GM19455 (cell line): Measurements from ENCODE around the gene SRRM2.

Experiments used
- ATAC-seq: cut with Tn5 transposase; IDR thresholded peaks from one replicate; pipeline ENCODE4 v1.9.1; 2021; ENCODE audit not compliant: unreplicated experiment

SRRM2 gene

GRCh38 chr16:2775765-2776499 lies 23.5 kb downstream of the SRRM2 start:
- ATAC-seq, result no peak

DNA sequence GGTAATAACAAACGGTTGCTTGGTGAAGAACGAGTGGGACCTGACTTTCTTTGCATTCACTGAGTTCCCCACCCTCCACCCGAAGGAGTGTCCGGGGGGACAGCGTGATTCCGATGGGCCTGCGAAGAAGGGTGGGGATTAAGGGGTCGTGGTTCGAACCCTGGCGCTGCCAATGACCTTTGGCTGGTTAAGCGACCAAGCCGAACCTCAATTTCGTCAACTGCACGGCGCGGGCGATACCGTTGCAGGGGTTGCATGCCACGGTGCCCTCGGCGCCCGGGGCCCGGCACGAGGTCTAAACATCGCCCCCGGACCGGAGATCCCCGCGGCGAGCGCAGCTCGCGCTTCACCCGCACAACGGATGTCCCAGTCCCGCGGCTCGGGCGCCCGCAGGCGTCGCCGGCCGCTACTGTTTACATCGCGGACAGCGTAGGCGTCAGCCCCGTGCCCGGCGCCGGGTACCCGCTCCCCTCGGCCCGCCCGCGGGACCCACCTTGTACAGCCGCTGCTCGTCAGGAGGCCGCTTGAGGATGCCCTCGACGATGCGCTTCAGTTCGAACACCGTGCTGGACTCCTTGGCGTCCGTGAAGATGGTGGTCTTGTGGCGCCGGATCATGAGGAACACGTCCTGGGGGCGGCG lies 24.2 kb downstream of the SRRM2 start:
- ATAC-seq, result peak; percentile 35

DNA sequence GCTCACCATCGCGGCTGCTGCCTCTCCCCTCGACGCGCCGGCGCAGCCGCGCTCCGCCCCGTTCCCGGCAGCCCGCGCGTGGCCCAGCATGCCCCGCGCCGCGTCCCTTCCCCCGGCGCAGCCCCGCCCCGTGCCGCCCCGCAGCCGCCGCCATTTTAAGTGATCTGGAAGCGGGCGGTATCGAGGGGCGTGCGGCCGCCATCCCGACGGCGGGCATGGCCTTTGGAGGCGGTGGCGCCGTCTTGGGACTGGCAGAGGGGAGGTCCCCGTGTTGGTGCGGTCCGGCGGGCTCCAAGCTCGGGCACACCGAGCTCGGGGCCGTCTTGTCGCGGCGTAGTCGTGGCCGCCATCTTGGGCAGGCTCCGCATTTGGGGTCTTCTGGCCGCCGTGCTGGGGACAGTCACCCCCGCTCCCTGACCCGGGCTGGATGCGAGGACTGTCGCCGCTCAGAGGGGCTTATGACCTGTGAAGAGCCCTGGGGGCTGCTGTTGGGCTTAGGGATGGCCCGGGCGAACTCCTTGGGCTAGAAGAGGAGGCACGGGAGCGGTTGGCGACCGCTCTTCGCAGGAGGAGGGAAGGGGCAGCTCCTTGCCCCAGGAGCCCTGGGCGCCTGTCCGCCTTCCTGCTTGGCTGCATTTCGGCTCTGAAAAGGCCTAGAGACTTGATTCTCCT lies 24.9 kb downstream of the SRRM2 start, which contains the start of gene ELOB:
Gene ELOB, minus strand, starts transcription at position 50 of the 672 bp plus-strand sequence. Its CDS starts 41 bp downstream, at position 9.
- ATAC-seq, result peak; percentile 63

GRCh38 chr16:2777903-2778629 lies 25.6 kb downstream of the SRRM2 start:
- ATAC-seq, result peak; percentile 6

DNA sequence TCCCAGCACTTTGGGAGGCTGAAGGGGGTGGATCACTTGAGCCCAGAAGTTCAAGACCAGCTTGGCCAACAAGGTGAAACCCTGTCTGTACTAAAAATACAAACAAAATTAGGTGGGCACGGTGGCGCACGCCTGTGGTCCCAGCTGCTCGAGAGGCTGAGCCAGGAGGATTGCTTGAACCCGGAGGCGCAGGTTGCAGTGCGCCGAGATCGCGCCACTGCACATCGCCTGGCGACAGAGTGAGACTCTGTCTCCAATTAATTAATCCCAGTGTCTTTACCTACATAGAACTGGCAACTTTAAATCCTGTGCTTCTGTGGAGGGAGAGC lies 26.2 kb downstream of the SRRM2 start:
- ATAC-seq, result no peak

GRCh38 chr16:2779151-2779920 lies 26.9 kb downstream of the SRRM2 start:
- ATAC-seq, result no peak

DNA sequence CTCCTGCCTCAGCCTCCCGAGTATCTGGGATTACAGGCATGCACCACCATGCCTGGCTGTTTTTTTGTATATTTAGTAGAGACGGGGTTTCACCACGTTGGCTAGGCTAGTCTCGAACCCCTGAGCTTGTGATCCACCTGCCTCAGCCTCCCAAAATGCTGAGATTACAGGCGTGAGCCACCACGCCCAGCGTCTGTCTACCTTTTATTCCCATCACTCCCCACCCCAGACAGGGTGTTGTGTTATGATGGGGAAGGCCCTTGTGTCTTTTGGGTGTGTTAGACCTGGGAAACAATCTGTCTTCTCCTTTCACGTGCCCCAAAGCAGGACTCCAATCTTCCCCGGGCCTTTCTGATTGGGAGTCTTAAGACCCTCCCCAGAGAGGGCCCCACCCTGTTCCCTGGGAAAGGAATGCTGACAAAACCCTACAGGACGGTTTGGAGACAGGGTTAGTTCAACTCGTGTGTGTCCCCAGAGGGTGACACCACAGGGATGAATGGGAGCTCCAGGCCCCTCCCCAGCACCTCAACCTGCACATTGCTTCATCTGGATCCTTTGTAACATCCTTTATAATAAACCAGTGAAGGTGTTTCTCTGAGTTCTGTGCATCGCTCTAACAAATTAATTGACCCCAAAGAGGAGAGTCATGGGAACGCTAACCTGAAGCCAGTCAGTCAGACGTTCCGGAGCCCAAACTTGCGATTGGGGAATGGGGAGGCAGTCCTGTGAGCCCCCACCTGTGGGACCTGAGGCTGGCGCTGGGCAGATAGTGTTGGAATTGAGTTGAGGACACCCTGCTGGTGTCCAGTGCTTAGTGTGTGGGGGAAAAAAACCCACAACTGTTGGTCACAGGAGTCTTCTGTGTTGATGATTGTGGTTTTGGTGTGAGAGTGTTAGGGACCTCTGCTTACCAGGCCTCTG lies 27.8 kb downstream of the SRRM2 start:
- ATAC-seq, result no peak

DNA sequence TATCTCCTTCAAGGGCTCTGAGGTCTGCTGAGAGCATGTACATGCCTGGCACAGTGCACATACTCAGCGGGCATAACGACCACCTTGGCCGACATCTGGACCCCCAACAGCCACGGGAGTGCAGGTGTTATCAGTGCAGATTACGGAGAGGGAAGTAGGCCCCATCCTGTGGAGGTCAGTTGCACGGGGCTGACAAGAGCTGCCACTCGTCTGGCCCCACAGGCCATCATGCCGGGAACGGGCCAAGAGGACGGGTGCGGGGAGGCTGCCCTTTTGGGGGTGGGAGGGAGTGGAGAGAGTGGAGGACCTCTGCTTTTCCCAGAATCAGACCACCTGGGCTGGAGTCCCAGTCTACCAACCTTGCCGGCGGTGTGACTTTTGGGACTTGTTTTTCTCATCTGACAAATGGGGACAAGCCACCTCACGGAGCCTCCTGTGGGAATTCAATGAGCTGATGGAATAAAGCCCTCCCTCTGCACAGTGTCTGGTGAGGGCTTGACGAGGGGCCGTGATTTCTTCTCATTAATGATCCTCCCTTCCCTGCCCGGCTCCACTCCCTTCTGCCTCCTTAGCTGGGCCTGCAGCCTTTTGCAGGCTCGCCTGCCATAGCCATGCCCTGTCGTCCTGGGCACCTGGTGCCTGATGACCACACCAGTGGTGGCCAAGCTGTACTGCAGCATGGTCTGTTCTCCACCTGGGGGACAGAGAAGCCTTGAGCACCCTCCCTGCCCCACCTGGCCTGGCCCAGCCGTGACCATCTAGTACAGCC lies 30.3 kb downstream of the SRRM2 start:
- no peak for ATAC-seq

DNA sequence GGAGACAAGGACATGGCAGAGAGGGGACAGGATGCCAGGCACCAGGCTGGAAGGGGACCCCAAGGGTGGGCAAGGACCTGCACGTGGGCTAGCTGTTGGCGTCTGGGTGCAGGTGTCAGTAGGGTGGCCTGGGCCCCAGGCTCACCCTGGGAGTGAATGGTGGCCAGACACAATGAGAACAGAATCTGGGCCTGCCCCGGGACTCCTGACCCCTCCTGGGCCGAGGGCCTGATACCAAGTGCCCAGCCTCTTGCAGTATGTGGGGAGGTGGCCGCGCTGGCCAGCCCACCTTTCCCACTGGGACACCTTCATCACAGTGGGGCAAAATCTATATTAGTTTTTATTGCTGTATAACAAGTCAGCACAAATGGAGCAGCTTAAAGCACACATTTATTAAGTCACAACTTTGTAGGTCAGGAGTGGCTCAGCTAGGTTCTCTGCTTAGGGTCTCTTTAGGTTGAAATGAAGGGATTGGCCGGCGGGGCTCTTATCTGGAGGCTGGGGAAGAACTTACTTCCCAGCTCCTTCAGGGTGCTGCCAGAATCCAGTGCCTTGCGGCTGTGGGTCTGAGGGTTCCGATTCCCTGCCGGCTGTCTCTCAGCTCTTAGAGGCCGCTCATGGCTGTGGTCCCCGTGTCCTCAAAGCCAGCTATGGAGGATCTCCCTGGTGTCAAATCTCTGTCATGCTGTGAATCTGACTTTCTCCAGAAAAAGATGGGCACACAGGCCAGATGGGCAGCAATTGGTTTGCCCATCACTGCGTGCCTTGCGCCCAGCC lies 31.3 kb downstream of the SRRM2 start:
- ATAC-seq, result no peak

DNA sequence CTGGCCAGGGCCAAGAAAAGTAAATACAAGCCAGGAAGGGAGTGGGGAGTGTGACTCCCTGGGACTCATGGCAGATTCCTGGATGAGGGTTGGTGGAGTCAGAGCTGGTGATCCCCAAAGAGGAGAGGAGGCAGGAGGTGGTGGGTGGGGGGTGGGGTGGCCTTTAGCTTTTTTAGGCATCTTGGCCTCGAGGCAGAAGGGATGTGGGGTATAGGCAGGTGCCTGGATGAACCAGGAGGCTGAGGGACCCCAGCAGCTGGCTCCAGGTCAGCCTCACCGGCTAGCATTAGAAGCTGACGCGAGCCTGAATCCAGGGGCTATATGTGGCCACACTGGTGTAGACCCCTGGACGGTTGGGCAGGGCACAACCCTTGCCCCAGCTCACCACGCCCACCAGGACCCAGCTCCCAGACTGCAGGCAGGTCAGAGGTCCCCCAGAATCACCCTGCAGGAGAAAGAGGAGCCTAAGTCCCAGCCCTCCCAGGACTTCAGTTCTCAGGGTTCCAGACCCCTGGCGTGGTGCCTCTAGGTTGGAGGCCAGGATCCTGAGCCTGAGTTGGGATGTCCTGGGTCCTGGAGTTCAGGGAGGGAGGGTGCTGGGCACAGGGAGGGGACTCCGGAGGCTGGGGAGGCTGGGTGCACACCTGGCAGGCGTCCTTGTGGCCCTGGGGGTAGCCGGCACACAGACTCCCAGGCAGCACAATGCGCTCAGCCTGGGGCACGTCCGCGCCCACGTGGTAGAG lies 32.1 kb downstream of the SRRM2 start:
- ATAC-seq, result no peak

GRCh38 chr16:2785101-2785991 lies 32.9 kb downstream of the SRRM2 start:
- ATAC-seq, result no peak

DNA sequence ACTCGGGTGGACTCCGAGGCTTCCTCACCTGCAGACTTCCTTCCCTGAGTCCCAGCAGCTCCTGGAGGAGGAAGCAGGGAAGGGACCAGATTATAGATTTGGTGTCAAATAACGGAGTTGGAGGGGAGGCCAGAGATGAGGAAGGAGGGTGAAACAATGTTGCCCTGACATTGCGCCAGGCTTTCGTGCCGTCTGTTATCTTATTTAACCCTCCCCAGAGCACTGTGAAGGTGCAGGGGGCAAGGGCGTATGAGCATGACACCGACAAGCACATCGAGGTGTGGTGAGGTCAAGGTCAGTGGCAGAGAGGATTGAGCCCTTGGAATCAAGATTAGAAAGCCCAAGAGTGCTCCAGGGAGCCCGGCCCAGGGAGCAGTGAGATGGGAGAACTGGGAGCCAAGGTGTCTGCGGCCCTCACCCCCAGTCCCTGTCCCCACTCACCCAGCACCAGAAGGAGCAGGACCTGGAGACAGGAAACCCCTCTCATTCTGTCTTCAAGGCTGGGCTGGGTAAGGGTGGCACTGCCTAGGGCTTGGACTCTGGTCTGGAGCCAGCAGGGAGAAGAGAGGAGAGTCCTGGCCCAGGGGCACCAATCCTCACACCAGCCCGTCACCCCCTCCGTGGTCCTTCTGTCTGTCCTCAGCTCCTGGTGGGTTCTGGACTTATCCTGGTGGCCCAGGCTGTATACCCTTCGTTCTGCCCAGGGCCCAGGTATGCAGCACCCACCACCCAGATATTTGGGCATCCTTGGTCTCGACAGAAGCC lies 33.8 kb downstream of the SRRM2 start:
- no peak for ATAC-seq

- ATAC-seq, result no peak
Observed at GRCh38 chr16:2786826-2787151, 34.4 kb downstream of the SRRM2 start.

GRCh38 chr16:2787406-2787805 lies 35.0 kb downstream of the SRRM2 start, which contains the start of gene PRSS33:
PRSS33 (minus strand) TSS chr16:2787560; CDS start chr16:2786547, 1,013 bp downstream.
- no peak for ATAC-seq

GRCh38 chr16:2787961-2788360 lies 35.5 kb downstream of the SRRM2 start:
- no peak for ATAC-seq

GRCh38 chr16:2790631-2791030 lies 38.2 kb downstream of the SRRM2 start:
- ATAC-seq, result no peak
